Large intestine (tissue), 12 donors: ENCODE results near the gene LYRM7. TPM values are rescaled to one million over a fixed set of nuclear protein-coding genes. Genes with fewer than 3 reads are reported as not detected.
A peak's percentile ranks its signal among the peaks of the same experiment; 100 is the strongest.
"Not testable (repeated sequence)": the region's sequence is repeated elsewhere in the genome, so short reads cannot be mapped to it uniquely, and the experiment has no call there.

ENCODE experiments used
- DNase-seq, 2 donors: peaks; one replicate each; pipeline versions ENCODE4 v3.0.0 to v3.0.0-alpha.2; 2013
- H3K27ac ChIP-seq: one replicate; pipeline ENCODE4 v1.5.1; 2013; ENCODE audit warnings: low read length
- H3K27me3 ChIP-seq: 2 replicates; pipeline ENCODE4 v1.6.1; 2013; ENCODE audit warnings: low read length; ENCODE audit not compliant: control insufficient read depth, insufficient read depth
- H3K36me3 ChIP-seq: 2 replicates; pipeline ENCODE4 v1.6.1; 2013; ENCODE audit warnings: low read length; ENCODE audit not compliant: control insufficient read depth, insufficient read depth
- H3K4me1 ChIP-seq: one replicate; pipeline ENCODE4 v1.6.1; 2013; ENCODE audit warnings: low read length; ENCODE audit not compliant: control insufficient read depth, insufficient read depth
- H3K4me3 ChIP-seq: one replicate; pipeline ENCODE4 v1.5.1; 2013; ENCODE audit warnings: low read length
- H3K9me3 ChIP-seq: one replicate; pipeline ENCODE4 v1.6.1; 2013; ENCODE audit warnings: mild to moderate bottlenecking, low read depth, low read length, moderate library complexity; ENCODE audit not compliant: control insufficient read depth
- WGBS: methylation state at CpG from one replicate; pipeline ENCODE4 v1.1.5; 2013; ENCODE audit warnings: low lambda C conversion rate; ENCODE audit not compliant: insufficient coverage; 5-methylcytosine and 5-hydroxymethylcytosine counted together
- long read RNA-seq, 11 donors: transcript quantifications; one replicate each; lab custom pipeline, GENCODE V29; 2026
- polyA plus RNA-seq: library from polyadenylated mRNA; unstranded; fragments of 120-200 nt; gene quantifications from one replicate; pipeline ENCODE4 v1.2.1, GENCODE V29; 2013

The LYRM7 gene
- 11.2 TPM for polyA plus RNA-seq
- long read RNA-seq, donor 1, full-length matches to known transcripts: 4 of 4 reads
- long read RNA-seq, donor 1, partial matches to known transcripts: 0 of 4 reads
- long read RNA-seq, donor 1, other reads (novel, unspliced or antisense): 0 of 4 reads
- long read RNA-seq, donor 2, full-length matches to known transcripts: 9 of 9 reads
- long read RNA-seq, donor 2, partial matches to known transcripts: 0 of 9 reads
- long read RNA-seq, donor 2, other reads (novel, unspliced or antisense): 0 of 9 reads
- long read RNA-seq, donor 3, full-length matches to known transcripts: 3 of 3 reads
- long read RNA-seq, donor 3, partial matches to known transcripts: 0 of 3 reads
- long read RNA-seq, donor 3, other reads (novel, unspliced or antisense): 0 of 3 reads
- long read RNA-seq, donor 4: 0 reads
- long read RNA-seq, donor 5, full-length matches to known transcripts: 6 of 6 reads
- long read RNA-seq, donor 5, partial matches to known transcripts: 0 of 6 reads
- long read RNA-seq, donor 5, other reads (novel, unspliced or antisense): 0 of 6 reads
- long read RNA-seq, donor 6, full-length matches to known transcripts: 2 of 2 reads
- long read RNA-seq, donor 6, partial matches to known transcripts: 0 of 2 reads
- long read RNA-seq, donor 6, other reads (novel, unspliced or antisense): 0 of 2 reads
- long read RNA-seq, donor 7, full-length matches to known transcripts: 3 of 3 reads
- long read RNA-seq, donor 7, partial matches to known transcripts: 0 of 3 reads
- long read RNA-seq, donor 7, other reads (novel, unspliced or antisense): 0 of 3 reads
- long read RNA-seq, donor 8, full-length matches to known transcripts: 3 of 3 reads
- long read RNA-seq, donor 8, partial matches to known transcripts: 0 of 3 reads
- long read RNA-seq, donor 8, other reads (novel, unspliced or antisense): 0 of 3 reads
- long read RNA-seq, donor 9, full-length matches to known transcripts: 3 of 2,013 reads
- long read RNA-seq, donor 9, partial matches to known transcripts: 298 of 2,013 reads
- long read RNA-seq, donor 9, other reads (novel, unspliced or antisense): 1,712 of 2,013 reads
- long read RNA-seq, donor 10, full-length matches to known transcripts: 4 of 4 reads
- long read RNA-seq, donor 10, partial matches to known transcripts: 0 of 4 reads
- long read RNA-seq, donor 10, other reads (novel, unspliced or antisense): 0 of 4 reads
- long read RNA-seq, donor 11, full-length matches to known transcripts: 2 of 2 reads
- long read RNA-seq, donor 11, partial matches to known transcripts: 0 of 2 reads
- long read RNA-seq, donor 11, other reads (novel, unspliced or antisense): 0 of 2 reads

DNA sequence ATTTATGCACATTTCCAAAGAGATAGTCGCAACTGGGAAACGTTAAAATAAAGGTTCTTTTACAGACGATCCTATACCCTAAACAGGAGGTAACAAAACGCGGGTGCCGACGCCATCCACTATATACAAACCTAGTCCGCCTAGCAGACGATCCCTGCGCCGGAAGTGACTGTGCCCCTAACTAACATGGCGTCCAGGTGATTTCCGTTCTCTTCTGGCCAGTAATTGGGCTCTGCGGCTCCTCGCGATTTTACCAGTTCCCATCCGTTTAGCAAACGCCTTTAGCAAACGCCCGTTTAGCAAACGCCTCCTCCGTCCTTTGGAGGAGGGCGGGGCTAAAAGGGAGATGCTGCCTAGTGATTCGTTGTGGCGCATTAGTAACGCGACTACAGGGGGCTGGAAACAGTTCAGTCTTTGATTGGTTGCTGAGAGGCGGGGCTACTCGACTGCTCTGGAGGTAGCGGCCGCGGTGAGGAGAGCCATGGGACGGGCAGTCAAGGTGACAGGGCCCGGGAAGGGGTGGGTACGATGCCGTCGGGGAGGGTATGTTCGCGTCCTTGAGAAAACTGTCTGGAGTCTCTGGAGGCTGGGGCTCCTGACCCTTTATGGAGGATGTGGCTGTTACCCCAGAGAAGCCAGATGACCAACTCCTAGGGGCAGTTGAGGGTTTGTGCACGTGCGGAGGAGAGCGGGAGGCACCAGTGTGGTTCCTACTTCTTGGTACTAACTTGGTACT is at the start of gene LYRM7:
Gene LYRM7 (plus strand): TSS at position 405 of the 736 bp plus-strand sequence. CDS start 77 bp downstream, at position 482.
- 0% methylated on average over 5 of the region's 42 CpGs for WGBS
- peak within 1 kb of the TSS; percentile 64 for H3K4me3 ChIP-seq
- H3K4me1 ChIP-seq: peaks cover 8% of the 10 kb centered on the region
- H3K36me3 ChIP-seq: no peaks in the 10 kb centered on the region
- no peaks in the 10 kb centered on the region for H3K27me3 ChIP-seq
- peak within 1 kb of the TSS; percentile 50 for H3K27ac ChIP-seq
- peak; percentile 99 to 100 for DNase-seq
- no peaks in the 10 kb centered on the region for H3K9me3 ChIP-seq

GRCh38 chr5:131127244-131127643 is 43.5 kb upstream of the LYRM7 start:
- not testable (repeated sequence) for H3K4me1 ChIP-seq, H3K27ac ChIP-seq, H3K4me3 ChIP-seq, DNase-seq, H3K36me3 ChIP-seq, H3K27me3 ChIP-seq
- peaks cover 12% of the 10 kb centered on the region for H3K9me3 ChIP-seq
- no CpG with 5 or more reads among the region's 2 CpGs for WGBS

- Histone ChIP-seq H3K4me1 (no peaks in the 10 kb centered on the region), H3K36me3 (no peaks in the 10 kb centered on the region), H3K27ac (no peak overlapping the region), H3K4me3 (no peak overlapping the region), H3K27me3 (no peaks in the 10 kb centered on the region), H3K9me3 (peaks cover 4% of the 10 kb centered on the region)
- DNase-seq: no peak
- WGBS: 100% methylated on average over 2 of the region's 4 CpGs
Measured at GRCh38 chr5:131129306-131129705, 41.4 kb upstream of the LYRM7 start.

- not testable (repeated sequence) for H3K27me3 ChIP-seq, H3K9me3 ChIP-seq, H3K36me3 ChIP-seq, H3K4me3 ChIP-seq, H3K27ac ChIP-seq, DNase-seq, H3K4me1 ChIP-seq
- no CpG with 5 or more reads among the region's 2 CpGs for WGBS
Measured at GRCh38 chr5:131133091-131133490, 37.7 kb upstream of the LYRM7 start.

DNA sequence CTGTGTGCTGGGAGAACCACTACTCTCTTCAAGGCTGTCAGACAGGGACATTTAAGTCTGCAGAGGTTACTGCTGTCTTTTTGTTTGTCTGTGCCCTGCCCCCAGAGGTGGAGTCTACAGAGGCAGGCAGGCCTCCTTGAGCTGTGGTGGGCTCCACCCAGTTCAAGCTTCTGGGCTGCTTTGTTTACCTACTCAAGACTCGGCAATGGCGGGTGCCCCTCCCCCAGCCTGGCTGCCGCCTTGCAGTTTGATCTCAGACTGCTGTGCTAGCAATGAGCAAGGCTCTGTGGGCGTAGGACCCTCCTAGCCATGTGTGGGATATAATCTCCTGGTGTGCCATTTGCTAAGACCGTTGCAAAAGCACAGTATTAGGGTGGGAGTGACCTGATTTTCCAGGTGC is 32.3 kb upstream of the LYRM7 start:
- whole genome bisulfite sequencing: no CpG with 5 or more reads among the region's 5 CpGs

DNA sequence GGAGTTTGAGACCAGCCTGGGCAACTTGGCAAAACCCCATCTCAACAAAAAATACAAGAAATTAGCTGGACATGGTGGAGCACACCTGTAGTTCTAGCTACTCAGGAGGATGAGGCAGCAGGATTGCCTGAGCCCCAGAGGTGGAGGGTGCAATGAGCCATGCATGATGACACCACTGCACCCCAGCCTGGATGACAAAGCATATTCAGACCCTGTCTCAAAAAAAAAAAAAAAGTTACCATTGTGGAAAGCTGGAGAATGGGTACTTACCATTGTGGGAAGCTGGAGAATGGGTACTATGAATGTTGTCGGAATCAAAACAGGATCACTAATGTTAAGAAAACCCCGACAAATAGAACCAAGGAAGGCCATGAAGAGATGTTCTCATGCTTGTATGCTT is 31.4 kb upstream of the LYRM7 start:
- Histone ChIP-seq H3K27ac (no peak overlapping the region), H3K27me3 (no peaks in the 10 kb centered on the region), H3K36me3 (no peaks in the 10 kb centered on the region), H3K9me3 (no peaks in the 10 kb centered on the region), H3K4me1 (no peaks in the 10 kb centered on the region), H3K4me3 (no peak overlapping the region)
- no peak for DNase-seq
- whole genome bisulfite sequencing: no CpG with 5 or more reads among the region's 2 CpGs

More for the DNA sequence above, 32.3 kb upstream of the LYRM7 start:
- H3K27me3 ChIP-seq, H3K27ac ChIP-seq, H3K4me3 ChIP-seq, H3K9me3 ChIP-seq, H3K36me3 ChIP-seq, DNase-seq, H3K4me1 ChIP-seq: not testable (repeated sequence)

DNA sequence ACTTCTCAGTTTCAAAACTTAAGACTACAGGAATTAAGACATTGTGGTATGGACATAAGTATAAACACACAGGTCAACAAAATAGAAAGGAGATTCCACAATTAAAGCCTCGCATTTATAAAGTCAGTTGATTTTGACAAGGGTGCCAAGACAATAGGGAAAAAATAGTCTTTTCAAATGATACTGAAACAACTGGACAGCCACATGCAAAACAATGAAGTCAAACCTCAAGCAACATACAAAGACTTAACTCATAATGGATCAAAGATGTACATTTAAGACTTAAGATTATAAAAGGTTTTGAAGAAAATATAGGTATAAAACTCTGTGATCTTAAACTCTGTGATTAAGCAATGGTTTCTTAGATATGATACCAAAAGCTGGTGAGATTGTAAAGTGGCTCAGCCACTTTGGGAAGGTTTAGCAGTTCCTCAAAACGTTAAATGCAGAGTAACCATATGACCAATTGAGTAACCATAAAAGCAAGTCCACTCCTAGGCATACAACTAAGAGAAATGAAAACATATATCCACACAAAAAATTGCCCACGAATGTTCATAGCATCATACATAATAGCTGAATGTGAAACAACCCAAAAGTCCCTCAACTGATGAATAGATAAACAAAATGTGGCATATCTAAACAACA is 27.6 kb upstream of the LYRM7 start:
- H3K27me3 ChIP-seq: no peaks in the 10 kb centered on the region

GRCh38 chr5:131147258-131147657 is 23.5 kb upstream of the LYRM7 start:
- no peak for DNase-seq
- no peaks in the 10 kb centered on the region for H3K4me1 ChIP-seq
- no peaks in the 10 kb centered on the region for H3K9me3 ChIP-seq
- H3K4me3 ChIP-seq: no peak overlapping the region
- no peaks in the 10 kb centered on the region for H3K27me3 ChIP-seq
- H3K27ac ChIP-seq: no peak overlapping the region
- H3K36me3 ChIP-seq: no peaks in the 10 kb centered on the region

More for the DNA sequence above, 27.6 kb upstream of the LYRM7 start:
- no peaks in the 10 kb centered on the region for H3K36me3 ChIP-seq
- no peak for DNase-seq
- no peaks in the 10 kb centered on the region for H3K9me3 ChIP-seq
- no peak overlapping the region for H3K4me3 ChIP-seq
- H3K4me1 ChIP-seq: no peaks in the 10 kb centered on the region
- WGBS: 0% methylated on average over 1 of the region's 3 CpGs
- no peak overlapping the region for H3K27ac ChIP-seq

DNA sequence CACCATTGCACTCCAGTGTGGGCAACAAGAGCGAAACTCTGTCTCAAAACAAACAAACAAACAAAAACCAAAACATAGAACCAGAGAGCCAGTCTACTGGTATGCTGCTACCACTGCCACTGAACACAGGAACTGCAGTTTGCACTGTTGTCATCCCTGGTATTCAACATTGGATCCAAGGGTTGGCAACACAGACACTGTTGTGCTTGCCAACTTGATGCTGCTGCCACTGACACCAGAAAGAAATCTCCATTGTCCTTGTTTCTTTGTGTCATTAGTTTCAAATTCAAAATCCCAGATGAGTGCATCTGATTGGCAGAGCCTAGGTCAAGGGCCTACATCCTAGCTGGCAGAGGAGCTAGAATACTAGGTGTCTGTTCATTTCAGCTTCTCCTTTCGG is 21.9 kb upstream of the LYRM7 start:
- DNase-seq: no peak
- Histone ChIP-seq H3K27ac (no peak overlapping the region), H3K9me3 (no peaks in the 10 kb centered on the region), H3K36me3 (no peaks in the 10 kb centered on the region), H3K4me3 (no peak overlapping the region), H3K4me1 (no peaks in the 10 kb centered on the region), H3K27me3 (no peaks in the 10 kb centered on the region)
- WGBS: no CpG with 5 or more reads among the region's 2 CpGs
